ENCODE measurements around the gene FOS. TPM values are rescaled to one million over a fixed set of nuclear protein-coding genes. Genes with fewer than 3 reads are reported as not detected.
A peak's percentile ranks its signal among the peaks of the same experiment; 100 is the strongest.

The FOS gene
- total and polyA plus RNA-seq, 2 experiments from 2014 or later, result 47.3 to 54.8 TPM

GRCh38 chr14:75246546-75247285 is 31.9 kb upstream of the FOS start:
- H3K27me3 ChIP-seq (ENCODE audit: insufficient read depth), result no peaks in the 10 kb centered on the region
- Mint-ChIP-seq H3K36me3 (ENCODE audit: low read depth) (no peaks in the 10 kb centered on the region), H3K27ac (no peak overlapping the region; the same call in 1 of the 2 replicates), H3K9me3 (no peaks in the 10 kb centered on the region; the same call in 2 of the 3 replicates), H3K4me1 (peaks cover 24% of the 10 kb centered on the region), H3K4me3 (no peak overlapping the region), H3K27me3 (ENCODE audit: insufficient read depth, low read depth, poor library complexity) (peaks cover 2% of the 10 kb centered on the region)
- no peaks in the 10 kb centered on the region for H4K20me1 ChIP-seq (replicated peaks; ENCODE audit: insufficient read depth)
- H2AFZ ChIP-seq, result peak overlapping the region; percentile 76; the same call in 1 of the 2 replicates
- H3K79me2 ChIP-seq (replicated peaks; ENCODE audit: insufficient read depth), result no peaks in the 10 kb centered on the region
- no peak for DNase-seq (ENCODE audit: low spot score)
- no peak overlapping the region for H3K4me2 ChIP-seq
- no peak overlapping the region for H3K27ac ChIP-seq (ENCODE audit: low read depth)
- H3K36me3 ChIP-seq (ENCODE audit: insufficient read depth), result no peaks in the 10 kb centered on the region
- no peak overlapping the region for H3K4me3 ChIP-seq
- H3K4me1 ChIP-seq (ENCODE audit: insufficient read depth), result peaks cover 13% of the 10 kb centered on the region; the same call in 1 of the 2 replicates
- H3K9me2 ChIP-seq (ENCODE audit: insufficient read depth), result no peaks in the 10 kb centered on the region
- no peak for ATAC-seq
- H3F3A ChIP-seq (replicated peaks; ENCODE audit: low read depth), result no peaks in the 10 kb centered on the region
- TF ChIP-seq CTCF (conservative IDR thresholded peaks at IDR 0.05; ENCODE audit: low read depth in 2 of 2) (no peak), EZH2 (IDR thresholded peaks at IDR 0.05; ENCODE audit: low read depth, unreplicated experiment) (no peak), NANOG (IDR thresholded peaks at IDR 0.05; ENCODE audit: borderline replicate concordance) (no peak), ZNF462 (CRISPR knock-in tag; IDR thresholded peaks at IDR 0.05) (no peak), JUNB (IDR thresholded peaks at IDR 0.05; ENCODE audit: unreplicated experiment) (no peak), REST (IDR thresholded peaks at IDR 0.05; ENCODE audit: unreplicated experiment) (no peak)

All from GM23338 (cell line).